Measurements from ENCODE around the gene TH.

Gene TH

DNA sequence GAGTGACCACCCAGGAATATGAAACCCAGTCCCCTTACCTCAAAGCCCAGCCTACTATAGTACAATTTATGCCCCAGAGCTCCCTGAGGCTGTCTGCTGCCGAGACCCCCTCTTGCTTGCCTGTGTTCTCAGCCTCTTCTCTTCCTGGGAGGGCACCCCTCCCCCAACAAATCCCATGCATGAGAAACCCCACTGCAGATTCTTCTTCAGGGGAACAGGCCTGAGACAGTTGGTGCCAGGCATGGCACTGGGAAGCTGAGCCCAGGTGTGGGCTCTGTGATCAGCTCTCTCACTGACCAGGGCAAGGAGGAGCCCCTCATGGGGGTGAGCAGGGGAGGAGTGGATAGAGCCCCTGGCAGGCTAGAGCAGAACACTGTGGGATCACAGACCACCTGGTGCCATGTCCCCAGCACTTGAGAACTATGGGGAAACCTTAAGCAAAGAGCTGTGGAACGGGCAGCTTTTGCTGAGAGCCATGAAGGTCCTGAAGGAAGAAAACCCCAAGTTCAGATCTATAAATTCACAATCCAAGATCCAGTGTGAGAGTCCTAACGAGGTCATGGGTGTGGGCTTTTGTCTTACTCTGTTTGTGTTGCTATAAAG, 46.5 kb upstream of the TH start:
- Histone ChIP-seq H3K27me3 (replicated peaks; ENCODE audit: insufficient read depth, low read length) (peaks cover 87% of the 10 kb centered on the region), H3K36me3 (replicated peaks; ENCODE audit: insufficient read depth, low read length) (no peaks in the 10 kb centered on the region), H3K79me2 (ENCODE audit: low read length) (no peaks in the 10 kb centered on the region), H3K9ac (ENCODE audit: low read length) (no peak overlapping the region), H3F3A (ENCODE audit: insufficient read depth, low read length) (no peaks in the 10 kb centered on the region), H2AFZ (ENCODE audit: low read length) (no peak overlapping the region), H4K20me1 (ENCODE audit: insufficient read depth, low read length) (no peaks in the 10 kb centered on the region), H3K4me3 (ENCODE audit: low read length) (no peak overlapping the region), H3K9me3 (replicated peaks; ENCODE audit: insufficient read depth, low read length) (no peaks in the 10 kb centered on the region), H3K27ac (ENCODE audit: low read length) (no peak overlapping the region), H3K4me1 (ENCODE audit: low read length) (no peaks in the 10 kb centered on the region), H3K9me2 (replicated peaks; ENCODE audit: insufficient read depth, low read length) (no peaks in the 10 kb centered on the region), H3K4me2 (ENCODE audit: low read depth, low read length) (no peak overlapping the region)
- no peak for DNase-seq
- TF ChIP-seq EZH2 (optimal IDR thresholded peaks at IDR 0.05; ENCODE audit: low read depth, low read length) = no peak
- no peak for TF ChIP-seq EZH2phosphoT487 (IDR thresholded peaks at IDR 0.05; ENCODE audit: low read length)
- TF ChIP-seq, protein P1, sequence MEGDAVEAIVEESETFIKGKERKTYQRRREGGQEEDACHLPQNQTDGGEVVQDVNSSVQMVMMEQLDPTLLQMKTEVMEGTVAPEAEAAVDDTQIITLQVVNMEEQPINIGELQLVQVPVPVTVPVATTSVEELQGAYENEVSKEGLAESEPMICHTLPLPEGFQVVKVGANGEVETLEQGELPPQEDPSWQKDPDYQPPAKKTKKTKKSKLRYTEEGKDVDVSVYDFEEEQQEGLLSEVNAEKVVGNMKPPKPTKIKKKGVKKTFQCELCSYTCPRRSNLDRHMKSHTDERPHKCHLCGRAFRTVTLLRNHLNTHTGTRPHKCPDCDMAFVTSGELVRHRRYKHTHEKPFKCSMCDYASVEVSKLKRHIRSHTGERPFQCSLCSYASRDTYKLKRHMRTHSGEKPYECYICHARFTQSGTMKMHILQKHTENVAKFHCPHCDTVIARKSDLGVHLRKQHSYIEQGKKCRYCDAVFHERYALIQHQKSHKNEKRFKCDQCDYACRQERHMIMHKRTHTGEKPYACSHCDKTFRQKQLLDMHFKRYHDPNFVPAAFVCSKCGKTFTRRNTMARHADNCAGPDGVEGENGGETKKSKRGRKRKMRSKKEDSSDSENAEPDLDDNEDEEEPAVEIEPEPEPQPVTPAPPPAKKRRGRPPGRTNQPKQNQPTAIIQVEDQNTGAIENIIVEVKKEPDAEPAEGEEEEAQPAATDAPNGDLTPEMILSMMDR (IDR thresholded peaks at IDR 0.05; ENCODE audit: low read length) = no peak

DNA sequence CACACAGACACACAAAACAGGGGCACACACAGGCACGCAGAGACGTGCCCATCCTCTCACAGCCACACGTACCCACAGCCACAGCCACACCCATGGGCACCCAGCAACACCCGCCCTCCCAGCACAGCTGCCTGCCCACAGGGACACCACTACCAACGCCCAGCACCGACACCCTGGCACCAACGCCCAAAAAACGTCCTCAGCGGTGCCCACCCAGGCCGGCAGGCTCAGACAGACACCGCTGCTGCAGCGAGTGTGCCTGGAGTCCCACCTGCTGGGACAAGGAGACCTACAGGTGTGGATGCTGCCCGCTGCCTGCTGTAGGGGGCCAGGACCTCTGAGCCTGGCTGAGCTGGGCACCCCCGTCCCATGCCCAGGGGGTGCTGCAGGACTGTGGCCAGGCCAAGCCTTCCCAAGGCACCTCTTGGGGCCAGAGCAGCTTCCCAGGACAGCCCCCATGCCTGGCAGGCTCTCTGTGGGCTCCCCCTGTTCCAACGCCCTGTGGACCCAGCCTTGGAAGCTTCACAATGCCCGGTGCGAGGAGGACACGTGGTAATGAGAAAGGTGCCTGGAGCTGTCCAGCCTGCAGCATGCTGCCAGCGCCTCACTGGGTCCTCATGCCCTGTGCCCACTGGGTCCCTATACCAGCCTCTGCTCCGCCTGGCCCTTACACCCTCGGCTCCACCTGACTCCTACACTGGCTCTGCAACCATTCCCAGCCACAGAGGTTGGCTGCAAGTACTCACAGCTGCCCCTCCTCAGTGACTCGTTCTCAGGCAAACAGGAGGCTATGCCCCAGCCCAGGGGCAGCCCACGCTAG, 45.8 kb upstream of the TH start:
- H3K36me3 ChIP-seq (replicated peaks; ENCODE audit: insufficient read depth, low read length) = no peaks in the 10 kb centered on the region
- H3K79me2 ChIP-seq (ENCODE audit: low read length) = no peaks in the 10 kb centered on the region
- no peak for DNase-seq

GRCh38 chr11:2216400-2217064, 44.9 kb upstream of the TH start:
- no peaks in the 10 kb centered on the region for H3K36me3 ChIP-seq (replicated peaks; ENCODE audit: insufficient read depth, low read length)

More for the DNA sequence above, 45.8 kb upstream of the TH start:
- Histone ChIP-seq H3K4me1 (ENCODE audit: low read length) (no peaks in the 10 kb centered on the region), H2AFZ (ENCODE audit: low read length) (no peak overlapping the region), H3K9me2 (replicated peaks; ENCODE audit: insufficient read depth, low read length) (no peaks in the 10 kb centered on the region), H3K4me3 (ENCODE audit: low read length) (no peak overlapping the region), H4K20me1 (ENCODE audit: insufficient read depth, low read length) (no peaks in the 10 kb centered on the region), H3K4me2 (ENCODE audit: low read depth, low read length) (no peak overlapping the region), H3K9me3 (replicated peaks; ENCODE audit: insufficient read depth, low read length) (no peaks in the 10 kb centered on the region), H3K27me3 (replicated peaks; ENCODE audit: insufficient read depth, low read length) (peaks cover 87% of the 10 kb centered on the region), H3K27ac (ENCODE audit: low read length) (no peak overlapping the region), H3F3A (ENCODE audit: insufficient read depth, low read length) (no peaks in the 10 kb centered on the region), H3K9ac (ENCODE audit: low read length) (no peak overlapping the region)
- no peak for TF ChIP-seq EZH2phosphoT487 (IDR thresholded peaks at IDR 0.05; ENCODE audit: low read length)
- TF ChIP-seq, protein P1 (IDR thresholded peaks at IDR 0.05; ENCODE audit: low read length) = no peak
- no peak for TF ChIP-seq EZH2 (optimal IDR thresholded peaks at IDR 0.05; ENCODE audit: low read depth, low read length)

More at GRCh38 chr11:2216400-2217064, 44.9 kb upstream of the TH start:
- H3K9me2 ChIP-seq (replicated peaks; ENCODE audit: insufficient read depth, low read length) = no peaks in the 10 kb centered on the region
- no peak for DNase-seq
- no peaks in the 10 kb centered on the region for H3K9me3 ChIP-seq (replicated peaks; ENCODE audit: insufficient read depth, low read length)
- peaks cover 85% of the 10 kb centered on the region for H3K27me3 ChIP-seq (replicated peaks; ENCODE audit: insufficient read depth, low read length)
- no peaks in the 10 kb centered on the region for H4K20me1 ChIP-seq (ENCODE audit: insufficient read depth, low read length)
- no peak overlapping the region for H3K4me3 ChIP-seq (ENCODE audit: low read length)
- no peaks in the 10 kb centered on the region for H3K4me1 ChIP-seq (ENCODE audit: low read length)
- no peak overlapping the region for H2AFZ ChIP-seq (ENCODE audit: low read length)
- no peak overlapping the region for H3K4me2 ChIP-seq (ENCODE audit: low read depth, low read length)
- H3F3A ChIP-seq (ENCODE audit: insufficient read depth, low read length) = no peaks in the 10 kb centered on the region
- TF ChIP-seq EZH2phosphoT487 (IDR thresholded peaks at IDR 0.05; ENCODE audit: low read length) (no peak), EZH2 (optimal IDR thresholded peaks at IDR 0.05; ENCODE audit: low read depth, low read length) (no peak)
- TF ChIP-seq, protein P1 (IDR thresholded peaks at IDR 0.05; ENCODE audit: low read length) = no peak
- no peak overlapping the region for H3K9ac ChIP-seq (ENCODE audit: low read length)
- H3K79me2 ChIP-seq (ENCODE audit: low read length) = no peaks in the 10 kb centered on the region
- H3K27ac ChIP-seq (ENCODE audit: low read length) = no peak overlapping the region

Data from MM.1S (cell line).